Neuronal stem cell (in vitro differentiated cells): ENCODE measurements around the gene NRROS.

Experiments used
- DNase-seq: peaks from one replicate; pipeline ENCODE4 v3.0.0-alpha.2; 2013; ENCODE audit warnings: low spot score
- H2AFZ ChIP-seq: one replicate; pipeline ENCODE4 v1.6.1; 2013; ENCODE audit warnings: mild to moderate bottlenecking, low read length, inconsistent platforms
- H2AK5ac ChIP-seq: 2 replicates; pipeline ENCODE4 v1.6.1; 2013; ENCODE audit warnings: low read depth, mild to moderate bottlenecking, inconsistent platforms, low read length, moderate library complexity, mixed read lengths
- H2BK120ac ChIP-seq: 2 replicates; pipeline ENCODE4 v1.6.1; 2013; ENCODE audit warnings: low read depth, mild to moderate bottlenecking, inconsistent platforms, low read length, moderate library complexity, mixed read lengths
- H2BK12ac ChIP-seq: one replicate; pipeline ENCODE4 v1.6.1; 2013; ENCODE audit warnings: low read length, inconsistent platforms
- H2BK15ac ChIP-seq: 2 replicates; pipeline ENCODE4 v1.6.1; 2013; ENCODE audit warnings: mild to moderate bottlenecking, low read length, inconsistent platforms, mixed read lengths
- H2BK5ac ChIP-seq: one replicate; pipeline ENCODE4 v1.6.1; 2013; ENCODE audit warnings: inconsistent platforms, mild to moderate bottlenecking, low read length, moderate library complexity
- H3K14ac ChIP-seq: one replicate; pipeline ENCODE4 v1.6.1; 2013; ENCODE audit warnings: low read length, inconsistent platforms
- H3K18ac ChIP-seq: 2 replicates; pipeline ENCODE4 v1.6.1; 2013; ENCODE audit warnings: low read length, inconsistent platforms
- H3K23ac ChIP-seq: 2 replicates; pipeline ENCODE4 v1.6.1; 2013; ENCODE audit warnings: low read depth, mild to moderate bottlenecking, mixed read lengths, low read length, inconsistent platforms; ENCODE audit not compliant: poor library complexity
- H3K27ac ChIP-seq: replicated peaks from 3 replicates; pipeline ENCODE4 v1.5.1; 2013; ENCODE audit warnings: low read length, inconsistent platforms
- H3K27me3 ChIP-seq, 3 experiments: 2 replicates each; pipeline ENCODE4 v1.6.1; 2013; ENCODE audit warnings: low read length in 3 of 3, mild to moderate bottlenecking in 2 of 3, inconsistent platforms in 1 of 3, low read depth in 1 of 3, mixed read lengths in 1 of 3, moderate library complexity in 1 of 3; ENCODE audit not compliant: control insufficient read depth in 3 of 3, insufficient read depth in 3 of 3
- H3K36me3 ChIP-seq, 2 donors: replicated peaks in 1 of 2; 2 replicates each; pipeline ENCODE4 v1.6.1; 2013; ENCODE audit warnings: low read length in 2 of 2; ENCODE audit not compliant: control insufficient read depth in 2 of 2, insufficient read depth in 2 of 2
- H3K4ac ChIP-seq: 2 replicates; pipeline ENCODE4 v1.6.1; 2013; ENCODE audit warnings: inconsistent platforms, mild to moderate bottlenecking, low read length, moderate library complexity
- H3K4me1 ChIP-seq, 2 donors: 1 replicate in 1 of 2; 2 replicates in 1 of 2; pipeline ENCODE4 v1.6.1; 2013; ENCODE audit warnings: low read length in 2 of 2, low read depth in 1 of 2; ENCODE audit not compliant: control insufficient read depth in 2 of 2, insufficient read depth in 1 of 2
- H3K4me2 ChIP-seq: one replicate; pipeline ENCODE4 v1.6.1; 2013; ENCODE audit warnings: mild to moderate bottlenecking, low read length, inconsistent platforms; ENCODE audit not compliant: insufficient read depth, poor library complexity, severe bottlenecking
- H3K4me3 ChIP-seq, 2 donors: 2 replicates each; pipeline ENCODE4 v1.5.1; 2013; ENCODE audit warnings: low read length in 2 of 2, mild to moderate bottlenecking in 2 of 2, inconsistent platforms in 1 of 2, moderate library complexity in 1 of 2
- H3K79me1 ChIP-seq: one replicate; pipeline ENCODE4 v1.6.1; 2013; ENCODE audit warnings: low read depth, mild to moderate bottlenecking, inconsistent platforms, low read length, moderate library complexity
- H3K9ac ChIP-seq: one replicate; pipeline ENCODE4 v1.6.1; 2013; ENCODE audit warnings: mild to moderate bottlenecking, low read depth, low read length, inconsistent platforms; ENCODE audit not compliant: poor library complexity
- H3K9me3 ChIP-seq, 2 donors: replicated peaks in 1 of 2; 2 replicates each; pipeline versions ENCODE3 to v1.6.1; 2013; ENCODE audit warnings: low read length in 2 of 2, mild to moderate bottlenecking in 2 of 2, inconsistent platforms in 1 of 2, low read depth in 1 of 2, mixed read lengths in 1 of 2, moderate library complexity in 1 of 2; ENCODE audit not compliant: control insufficient read depth in 2 of 2, insufficient read depth in 1 of 2
- H4K8ac ChIP-seq: one replicate; pipeline ENCODE4 v1.6.1; 2013; ENCODE audit warnings: low read depth, mild to moderate bottlenecking, inconsistent platforms, low read length, moderate library complexity
- H4K91ac ChIP-seq: one replicate; pipeline ENCODE4 v1.6.1; 2013; ENCODE audit warnings: low read length, low read depth, mild to moderate bottlenecking, inconsistent platforms; ENCODE audit not compliant: poor library complexity
- WGBS, 2 donors: extraction: QIAGEN DNeasy Blood & Tissue Kit; methylation state at CpG; one replicate each; pipeline ENCODE4 v1.1.7; 2013; ENCODE audit warnings: missing lambda C conversion rate in 2 of 2, mixed read lengths in 1 of 2; ENCODE audit not compliant: insufficient read length in 2 of 2, insufficient replicate concordance in 1 of 2; ENCODE audit errors: extremely low coverage in 2 of 2; 5-methylcytosine and 5-hydroxymethylcytosine counted together

NRROS gene

DNA sequence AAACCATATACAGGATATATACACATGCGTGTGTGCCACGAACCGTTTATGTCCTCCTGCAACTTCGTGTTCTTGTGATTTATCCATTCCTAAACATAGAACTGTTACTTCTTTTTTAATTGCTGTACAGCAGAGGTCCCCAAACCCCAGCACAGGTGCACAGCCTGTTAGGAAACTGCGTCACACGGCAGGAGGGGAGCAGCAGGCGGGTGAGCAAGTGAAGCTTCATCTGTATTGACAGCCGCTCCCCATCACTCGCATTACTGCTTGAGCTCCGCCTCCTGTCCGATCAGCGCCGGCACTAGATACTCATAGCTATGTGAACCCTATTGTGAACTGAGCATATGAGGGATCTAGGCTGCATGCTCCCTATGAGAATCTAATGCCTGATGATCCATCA, 34.9 kb upstream of the NRROS start:
- no peak overlapping the region for H3K27ac ChIP-seq
- no CpG with 5 or more reads among the region's 13 CpGs for WGBS, 2 donors
- H3K4me3 ChIP-seq = no peak overlapping the region
- no peak overlapping the region for H3K18ac ChIP-seq
- DNase-seq = no peak
- H3K27me3 ChIP-seq = no peaks in the 10 kb centered on the region
- no peak overlapping the region for H3K23ac ChIP-seq
- H2AFZ ChIP-seq = peak overlapping the region; percentile 51
- H2AK5ac ChIP-seq = no peak overlapping the region
- no peak overlapping the region for H3K9ac ChIP-seq
- no peaks in the 10 kb centered on the region for H3K79me1 ChIP-seq
- no peak overlapping the region for H3K4ac ChIP-seq
- H2BK15ac ChIP-seq = no peak overlapping the region
- no peaks in the 10 kb centered on the region for H3K4me1 ChIP-seq
- H3K4me2 ChIP-seq = no peak overlapping the region
- H3K9me3 ChIP-seq = no peaks in the 10 kb centered on the region
- H2BK12ac ChIP-seq = no peak overlapping the region
- no peak overlapping the region for H4K91ac ChIP-seq
- no peak overlapping the region for H2BK5ac ChIP-seq
- no peaks in the 10 kb centered on the region for H3K36me3 ChIP-seq
- H3K14ac ChIP-seq = no peak overlapping the region
- no peak overlapping the region for H2BK120ac ChIP-seq
- H4K8ac ChIP-seq = no peak overlapping the region

DNA sequence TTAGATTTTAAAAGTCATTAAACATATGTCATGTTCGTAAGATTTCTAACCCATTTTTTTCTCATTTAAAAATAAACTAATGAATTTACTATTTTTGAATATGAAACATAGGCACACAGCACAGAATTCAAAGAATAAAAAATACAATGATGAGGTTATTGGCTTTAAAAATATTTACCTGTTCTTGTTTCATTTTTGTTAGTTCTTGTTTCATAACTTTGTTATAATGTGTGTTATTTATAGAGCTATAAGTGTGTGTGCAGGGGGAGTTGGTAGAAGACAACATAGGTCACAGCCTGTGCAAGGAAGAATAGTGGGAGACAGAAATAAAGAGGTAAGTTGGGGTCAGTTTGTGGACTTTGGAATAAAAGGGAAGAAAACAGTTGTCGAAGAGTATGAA, 30.8 kb upstream of the NRROS start:
- Histone ChIP-seq H3K9ac (no peak overlapping the region), H3K9me3 (no peaks in the 10 kb centered on the region), H3K4me2 (no peak overlapping the region), H4K8ac (no peak overlapping the region), H3K14ac (no peak overlapping the region), H2BK15ac (no peak overlapping the region), H2AK5ac (no peak overlapping the region), H2BK120ac (no peak overlapping the region), H3K27ac (no peak overlapping the region), H3K27me3 (no peaks in the 10 kb centered on the region), H3K4ac (no peak overlapping the region), H2BK5ac (no peak overlapping the region), H3K79me1 (no peaks in the 10 kb centered on the region), H2AFZ (no peak overlapping the region), H3K36me3 (no peaks in the 10 kb centered on the region), H3K4me1 (peaks cover 0 to 5% of the 10 kb centered on the region in 2 donors), H3K4me3 (no peak overlapping the region), H3K18ac (no peak overlapping the region), H4K91ac (no peak overlapping the region), H3K23ac (no peak overlapping the region), H2BK12ac (no peak overlapping the region)
- DNase-seq = no peak
- WGBS, 2 donors = no CpG with 5 or more reads among the region's 2 CpGs

DNA sequence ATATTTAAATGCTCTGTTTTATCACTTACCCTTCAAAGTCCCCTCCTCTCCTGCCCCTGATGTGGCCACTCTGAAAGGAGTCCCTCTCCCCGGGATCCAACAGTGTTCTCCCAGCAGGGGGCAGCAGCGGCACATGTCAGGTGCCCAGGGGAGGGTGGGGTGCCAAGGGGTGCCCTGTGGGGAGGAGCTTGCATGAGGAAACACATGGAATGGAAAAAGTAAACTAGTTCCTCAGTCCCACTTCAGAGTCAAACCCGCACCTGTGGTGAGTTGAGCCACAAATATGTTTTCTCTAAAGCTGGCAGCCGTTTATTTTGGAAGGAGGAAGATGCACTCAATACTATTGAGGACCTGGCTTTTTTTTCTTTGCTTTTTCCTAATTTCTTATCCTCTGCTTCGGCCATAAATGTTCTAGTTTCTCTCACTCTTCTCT, 30.1 kb upstream of the NRROS start:
- Histone ChIP-seq H3K4me3 (no peak overlapping the region), H4K91ac (no peak overlapping the region)
- peak; percentile 87 for DNase-seq

GRCh38 chr3:196609805-196610515, 29.5 kb upstream of the NRROS start:
- Histone ChIP-seq H3K23ac (no peak overlapping the region), H3K9me3 (no peaks in the 10 kb centered on the region), H3K36me3 (no peaks in the 10 kb centered on the region), H3K4ac (no peak overlapping the region), H2BK120ac (no peak overlapping the region), H3K27me3 (no peaks in the 10 kb centered on the region), H4K8ac (no peak overlapping the region), H3K4me3 (no peak overlapping the region), H3K79me1 (no peaks in the 10 kb centered on the region), H2AFZ (no peak overlapping the region), H3K18ac (no peak overlapping the region), H3K27ac (no peak overlapping the region), H3K14ac (no peak overlapping the region), H3K4me1 (peaks cover 0 to 5% of the 10 kb centered on the region in 2 donors), H4K91ac (no peak overlapping the region), H2BK5ac (no peak overlapping the region), H3K9ac (no peak overlapping the region), H2AK5ac (no peak overlapping the region), H3K4me2 (no peak overlapping the region), H2BK12ac (no peak overlapping the region), H2BK15ac (no peak overlapping the region)
- DNase-seq = no peak
- WGBS, 2 donors = no CpG with 5 or more reads among the region's 6 CpGs

More for the DNA sequence above, 30.1 kb upstream of the NRROS start:
- no peaks in the 10 kb centered on the region for H3K27me3 ChIP-seq
- no peaks in the 10 kb centered on the region for H3K36me3 ChIP-seq
- H2AFZ ChIP-seq = no peak overlapping the region
- no peak overlapping the region for H3K9ac ChIP-seq
- no peak overlapping the region for H2BK15ac ChIP-seq
- no peak overlapping the region for H4K8ac ChIP-seq
- no peak overlapping the region for H3K27ac ChIP-seq
- H3K18ac ChIP-seq = no peak overlapping the region
- WGBS, 2 donors = no CpG with 5 or more reads among the region's 5 CpGs
- no peak overlapping the region for H3K4ac ChIP-seq
- peaks cover 0 to 5% of the 10 kb centered on the region in 2 donors for H3K4me1 ChIP-seq
- H2BK5ac ChIP-seq = no peak overlapping the region
- H3K9me3 ChIP-seq = no peaks in the 10 kb centered on the region
- H2AK5ac ChIP-seq = no peak overlapping the region
- H3K14ac ChIP-seq = no peak overlapping the region
- H2BK120ac ChIP-seq = no peak overlapping the region
- H3K23ac ChIP-seq = no peak overlapping the region
- no peak overlapping the region for H2BK12ac ChIP-seq
- no peak overlapping the region for H3K4me2 ChIP-seq
- no peaks in the 10 kb centered on the region for H3K79me1 ChIP-seq
